AG09309 (cell line): Measurements from ENCODE around the gene NRAS.

Source experiments
- DNase-seq: peaks from one replicate; pipeline ENCODE4 v3.0.0-alpha.2; 2010; ENCODE audit warnings: low read depth
- H3K4me3 ChIP-seq: 2 replicates; pipeline ENCODE4 v1.5.1; 2011; ENCODE audit warnings: mild to moderate bottlenecking, low read depth, low read length, moderate library complexity; ENCODE audit not compliant: control insufficient read depth
- CTCF ChIP-seq: IDR thresholded peaks from 2 replicates; pipeline ENCODE4 v1.5.1; 2011; ENCODE audit warnings: mild to moderate bottlenecking, low read depth, low read length, inconsistent platforms; ENCODE audit not compliant: insufficient read depth, control insufficient read depth; ENCODE audit errors: missing control alignments

Gene NRAS

DNA sequence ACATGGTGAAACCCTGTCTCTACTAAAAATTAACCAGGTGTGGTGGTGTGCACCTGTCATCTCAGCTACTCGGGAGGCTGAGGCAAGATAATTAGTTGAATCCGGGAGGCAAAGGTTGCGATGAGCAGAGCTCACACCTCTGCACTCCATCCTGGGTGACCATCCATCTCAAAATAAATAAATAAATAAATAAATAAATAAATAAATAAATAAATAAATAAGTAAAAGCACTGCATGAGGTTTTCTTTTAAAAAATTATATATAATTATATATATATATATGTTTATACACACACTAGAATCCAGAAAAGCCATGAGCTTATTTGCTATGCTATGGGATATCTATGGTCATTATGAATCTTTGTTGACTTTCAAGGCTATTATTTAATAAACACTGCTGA is 23.6 kb downstream of the NRAS start:
- no peak for TF ChIP-seq CTCF
- H3K4me3 ChIP-seq: no peak overlapping the region
- DNase-seq: no peak

DNA sequence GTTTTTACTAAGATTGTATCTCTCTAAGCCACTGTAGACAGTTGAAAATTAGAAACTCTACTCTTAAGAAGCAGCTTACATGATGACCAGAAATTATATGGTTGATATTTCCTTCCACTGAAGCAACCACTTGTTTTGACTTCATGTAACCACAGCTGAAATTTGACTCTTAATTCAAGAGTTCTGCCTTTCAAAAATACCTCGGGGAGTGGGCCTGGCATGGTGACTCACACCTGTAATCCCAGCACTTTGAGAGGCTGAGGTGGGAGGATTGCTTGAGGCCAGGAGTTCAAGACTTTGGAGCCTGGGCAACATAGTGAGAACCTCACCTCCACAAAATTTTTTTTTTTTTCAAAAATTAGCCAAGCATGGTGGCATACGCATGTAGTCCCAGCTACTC is 25.5 kb downstream of the NRAS start:
- H3K4me3 ChIP-seq: no peak overlapping the region
- DNase-seq: no peak
- no peak for TF ChIP-seq CTCF

- TF ChIP-seq CTCF: no peak
- no peak for DNase-seq
- no peak overlapping the region for H3K4me3 ChIP-seq
Observed at GRCh38 chr1:114690148-114690547, 26.4 kb downstream of the NRAS start.

GRCh38 chr1:114688526-114688925 is 28.0 kb downstream of the NRAS start:
- H3K4me3 ChIP-seq: no peak overlapping the region
- no peak for DNase-seq
- no peak for TF ChIP-seq CTCF

- DNase-seq: no peak
- no peak for TF ChIP-seq CTCF
- no peak overlapping the region for H3K4me3 ChIP-seq
Observed at GRCh38 chr1:114685851-114686250, 30.7 kb downstream of the NRAS start.

- H3K4me3 ChIP-seq: no peak overlapping the region
- DNase-seq: no peak
- no peak for TF ChIP-seq CTCF
Observed at GRCh38 chr1:114677691-114678090, 38.9 kb downstream of the NRAS start.

- no peak overlapping the region for H3K4me3 ChIP-seq
- TF ChIP-seq CTCF: no peak
- no peak for DNase-seq
Observed at GRCh38 chr1:114676115-114676514, 40.5 kb downstream of the NRAS start.
